GM12878 (cell line): ENCODE measurements around the gene C2. TPM values are rescaled to one million over a fixed set of nuclear protein-coding genes. Genes with fewer than 3 reads are reported as not detected.

Experiments used
- ATAC-seq: fragments of 200-7000 bp; cut with Tn5 transposase; 3 replicates; pipeline ENCODE4 v1.9.1; 2020; ENCODE audit warnings: mild to moderate bottlenecking, moderate library complexity
- BruUV-seq: library from RNA; stranded (reverse); fragments of 400-500 nt; replicated peaks from 2 replicates; lab custom pipeline; 2021; lab: Mats Ljungman, UMichigan
- CTCF ChIA-PET: fragments of 300-600 bp; sonication (Branson Sonifier 250); formaldehyde crosslinking; extraction: SDS; loops from one replicate; lab custom pipeline; 2021; ENCODE audit warnings: inconsistent platforms; lab: Yijun Ruan, JAX
- POLR2A ChIA-PET: fragments of 350-600 bp; formaldehyde crosslinking; extraction: SDS; loops from one replicate; lab custom pipeline; 2021; ENCODE audit warnings: inconsistent platforms; lab: Charles Lee
- RAD21 ChIA-PET: fragments of 300-600 bp; sonication (Branson Sonifier 250); formaldehyde crosslinking; loops from one replicate; lab custom pipeline; 2023; ENCODE audit warnings: antibody characterized with exemption; ENCODE audit not compliant: unreplicated experiment; lab: Charles Lee
- SMC1A ChIA-PET: fragments of 300-600 bp; sonication (Branson Sonifier 250); formaldehyde crosslinking; loops from one replicate; lab custom pipeline; 2023; ENCODE audit not compliant: unreplicated experiment, uncharacterized antibody; lab: Charles Lee
- DNase-seq: peaks from one replicate; pipeline ENCODE4 v3.0.0-alpha.2; 2011; ENCODE audit warnings: low read depth, low spot score
- FAIRE-seq: peaks from 3 replicates; lab custom pipeline; 2011; peaks lifted over from hg19 to GRCh38; lab: Jason Lieb, UNC
- H2AFZ ChIP-seq: 2 replicates; pipeline ENCODE4 v1.6.0; 2011; ENCODE audit warnings: low read depth, low read length, control low read depth; ENCODE audit not compliant: control insufficient read depth
- H3K27ac ChIP-seq: 2 replicates; pipeline ENCODE4 v1.5.1; 2011; ENCODE audit warnings: control low read depth; ENCODE audit not compliant: control insufficient read depth, insufficient read depth
- H3K27me3 ChIP-seq, 2 experiments: replicated peaks in 1 of 2; 2 replicates each; pipeline versions ENCODE4 v1.6.0 to v1.6.1; 2011; ENCODE audit warnings: low read length in 1 of 2; ENCODE audit not compliant: control insufficient read depth in 2 of 2, insufficient read depth in 2 of 2
- H3K36me3 ChIP-seq, 2 experiments: 2 replicates each; pipeline ENCODE4 v1.5.1; 2011; ENCODE audit warnings: low read length in 1 of 2; ENCODE audit not compliant: control insufficient read depth in 2 of 2, insufficient read depth in 2 of 2
- H3K4me1 ChIP-seq: 2 replicates; pipeline ENCODE4 v1.6.1; 2011; ENCODE audit warnings: mild to moderate bottlenecking, low read length, moderate library complexity, mixed read lengths; ENCODE audit not compliant: control insufficient read depth, insufficient read depth
- H3K4me2 ChIP-seq: 2 replicates; pipeline ENCODE4 v1.6.0; 2011; ENCODE audit warnings: control low read depth; ENCODE audit not compliant: control insufficient read depth, insufficient read depth
- H3K4me3 ChIP-seq: fragments of 200-600 bp; sonication (generic); 2 replicates; pipeline ENCODE4 v1.5.1; 2016
- H3K79me2 ChIP-seq: 2 replicates; pipeline ENCODE4 v1.6.0; 2011; ENCODE audit warnings: low read length; ENCODE audit not compliant: control insufficient read depth, insufficient read depth
- H3K9ac ChIP-seq: 2 replicates; pipeline ENCODE4 v1.8.0; 2011; ENCODE audit warnings: low read length, control low read depth, mixed read lengths; ENCODE audit not compliant: control insufficient read depth, insufficient read depth
- H3K9me3 ChIP-seq: replicated peaks from 3 replicates; pipeline ENCODE4 v1.5.1; 2011; ENCODE audit warnings: mild to moderate bottlenecking, low read length; ENCODE audit not compliant: control insufficient read depth, insufficient read depth
- H4K20me1 ChIP-seq: 2 replicates; pipeline ENCODE4 v1.6.0; 2011; ENCODE audit not compliant: control insufficient read depth, insufficient read depth
- BACH1 ChIP-seq: fragments of 450-650 bp; IDR thresholded peaks from 2 replicates; pipeline ENCODE4 v1.6.1; 2017; ENCODE audit warnings: mild to moderate bottlenecking, borderline replicate concordance
- CEBPB ChIP-seq, 2 experiments: fragments of 150-350 bp in 1 of 2; IDR thresholded peaks; 2 replicates each; pipeline ENCODE4 v1.6.1; 2012 to 2014; ENCODE audit warnings: low read depth in 2 of 2, low read length in 2 of 2, borderline replicate concordance in 1 of 2, inconsistent platforms in 1 of 2
- CHD1 ChIP-seq: IDR thresholded peaks from 2 replicates; pipeline ENCODE4 v1.6.1; 2012; ENCODE audit warnings: low read depth, low read length, improper control_type of control experiment
- EGR1 ChIP-seq, 2 experiments: IDR thresholded peaks; 1 replicate in 1 of 2; 2 replicates in 1 of 2; pipeline ENCODE4 v1.6.1; 2011 to 2012; ENCODE audit warnings: low read depth in 2 of 2, low read length in 2 of 2, borderline replicate concordance in 1 of 2, mild to moderate bottlenecking in 1 of 2, moderate library complexity in 1 of 2
- FOXK2 ChIP-seq: fragments of 450-650 bp; IDR thresholded peaks from 2 replicates; pipeline ENCODE4 v1.6.1; 2017; ENCODE audit warnings: mild to moderate bottlenecking, moderate library complexity
- HCFC1 ChIP-seq: fragments of 150-350 bp; IDR thresholded peaks from 2 replicates; pipeline ENCODE4 v1.6.1; 2014; ENCODE audit warnings: low read length
- KAT2A ChIP-seq: conservative IDR thresholded peaks from 2 replicates; pipeline ENCODE4 v1.6.1; 2011; ENCODE audit warnings: low read depth, low read length; ENCODE audit not compliant: control insufficient read depth
- SMAD1 ChIP-seq: fragments of 450-650 bp; IDR thresholded peaks from 2 replicates; pipeline ENCODE4 v1.6.1; 2018; ENCODE audit warnings: mild to moderate bottlenecking, low read depth; ENCODE audit not compliant: partially characterized antibody
- TBL1XR1 ChIP-seq: IDR thresholded peaks from 2 replicates; pipeline ENCODE4 v1.6.1; 2012; ENCODE audit warnings: low read depth, low read length, improper control_type of control experiment
- ZBED1 ChIP-seq: IDR thresholded peaks from 2 replicates; pipeline ENCODE4 v1.6.1; 2016; ENCODE audit warnings: borderline replicate concordance
- ZNF207 ChIP-seq: fragments of 450-650 bp; IDR thresholded peaks from 2 replicates; pipeline ENCODE4 v1.6.1; 2014; ENCODE audit warnings: antibody characterized with exemption, mild to moderate bottlenecking, borderline replicate concordance
- ZNF622 ChIP-seq: fragments of 450-650 bp; IDR thresholded peaks from 2 replicates; pipeline ENCODE4 v1.6.1; 2017; ENCODE audit warnings: mild to moderate bottlenecking, inconsistent platforms
- ZSCAN29 ChIP-seq: fragments of 450-650 bp; IDR thresholded peaks from 2 replicates; pipeline ENCODE4 v1.6.1; 2017; ENCODE audit warnings: mild to moderate bottlenecking, moderate library complexity
- WGBS: methylation state at CpG from one replicate; pipeline ENCODE4 v1.1.6; 2016; ENCODE audit warnings: low lambda C conversion rate; ENCODE audit not compliant: insufficient replicate concordance, insufficient coverage; ENCODE audit errors: missing lambda C conversion rate; 5-methylcytosine and 5-hydroxymethylcytosine counted together
- in situ Hi-C: fragments of 300-500 bp; cut with MboI; formaldehyde crosslinking; loops from 9 replicates; pipeline ENCODE4 v1.14.3; 2018; ENCODE audit warnings: mixed read lengths
- intact Hi-C: fragments of 100-400 bp; cut with micrococcal nuclease; formaldehyde crosslinking; loops from one replicate; pipeline ENCODE4 v1.14.2; 2022; ENCODE audit not compliant: unreplicated experiment
- polyA plus RNA-seq, 11 experiments: library from polyadenylated mRNA; depleted of rRNA in 4 of 11; unstranded in 6 of 11; stranded (reverse) in 5 of 11; fragments of >200 nt; fragmentation: Nextera tagmentation in 4 of 11; fragmentation: Illumina TruSeq in 1 of 11; extraction: Ambion mirVana in 4 of 11; extraction: Trizol in 1 of 11; gene quantifications; 1 replicate in 1 of 11; 2 replicates in 10 of 11; pipeline versions ENCODE4 v1.2.1 to v1.2.3, GENCODE V29; 2011 to 2016; ENCODE audit warnings: inconsistent platforms in 2 of 11, missing spikeins in 2 of 11, low read depth in 1 of 11
- total RNA-seq, 4 experiments: library from RNA; depleted of rRNA in 3 of 4; stranded (reverse); fragments of >200 nt in 3 of 4; fragmentation: Illumina TruSeq in 1 of 4; extraction: Trizol in 1 of 4; gene quantifications; 2 replicates each; pipeline versions ENCODE4 v1.2.1 to v1.2.3, GENCODE V29; 2013 to 2021
- TF ChIP-seq, protein P1 (sequence below): fragments of 450-650 bp; IDR thresholded peaks from 2 replicates; pipeline ENCODE4 v1.6.1; 2016; ENCODE audit warnings: mild to moderate bottlenecking

C2 gene
- total and polyA plus RNA-seq, 10 of the 15 experiments (the other 5 are each of a cell fraction or from before 2014, with no cell fraction given): 0.06 to 0.97 (median 0.21) TPM; not detected in 5

DNA sequence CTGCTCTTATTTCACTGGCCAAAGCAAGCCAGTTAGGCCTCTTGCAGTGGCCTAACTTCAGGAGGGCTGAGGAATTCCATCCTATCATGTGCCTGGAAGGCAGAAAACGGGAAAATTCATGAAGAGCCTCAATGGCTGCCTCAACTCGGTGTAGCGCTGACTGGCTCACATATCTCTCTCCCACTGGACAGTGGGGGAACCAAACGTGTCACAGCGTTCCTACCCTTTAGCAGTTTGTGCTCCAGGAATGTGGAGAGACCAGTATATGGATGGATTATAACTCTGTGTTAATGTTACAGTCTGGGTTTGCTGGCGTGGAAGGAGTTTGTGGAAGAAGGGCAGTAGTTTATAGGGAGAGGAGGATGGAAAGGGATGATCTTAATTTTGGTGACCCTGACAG is 11.8 kb upstream of the C2 start:
- intact Hi-C loops (no loop called here), in situ Hi-C loops (no loop called here)
- H3K79me2 ChIP-seq: no peaks in the 10 kb centered on the region
- H3K27me3 ChIP-seq: no peaks in the 10 kb centered on the region
- DNase-seq (no peak), ATAC-seq (no peak), FAIRE-seq (no peak)
- no TSS peak for BruUV-seq
- no peaks in the 10 kb centered on the region for H3K36me3 ChIP-seq
- no peak overlapping the region for H3K4me2 ChIP-seq
- no peak overlapping the region for H3K9ac ChIP-seq
- no peak overlapping the region for H3K27ac ChIP-seq
- TF ChIP-seq FOXK2 (no peak), HCFC1 (no peak), EGR1 (IDR thresholded peaks at IDR 0.05; ENCODE audit: borderline replicate concordance in 1 of 2, low read depth in 2 of 2, low read length in 2 of 2) (no peak), KAT2A (no peak)
- peaks cover 9% of the 10 kb centered on the region for H3K4me1 ChIP-seq
- ChIA-PET RAD21 (no interaction called here), SMC1A (no interaction called here), POLR2A (interaction anchor here (0.7 kb wide), 1 partner anchor 201 kb away, joined by 6 read pairs; no protein-coding TSS in a partner anchor), CTCF (no interaction called here)
- no peak overlapping the region for H3K4me3 ChIP-seq
- H3K9me3 ChIP-seq: no peaks in the 10 kb centered on the region
- WGBS: 45% methylated on average over 6 of the region's 6 CpGs
- H2AFZ ChIP-seq: no peak overlapping the region
- H4K20me1 ChIP-seq: no peaks in the 10 kb centered on the region

DNA sequence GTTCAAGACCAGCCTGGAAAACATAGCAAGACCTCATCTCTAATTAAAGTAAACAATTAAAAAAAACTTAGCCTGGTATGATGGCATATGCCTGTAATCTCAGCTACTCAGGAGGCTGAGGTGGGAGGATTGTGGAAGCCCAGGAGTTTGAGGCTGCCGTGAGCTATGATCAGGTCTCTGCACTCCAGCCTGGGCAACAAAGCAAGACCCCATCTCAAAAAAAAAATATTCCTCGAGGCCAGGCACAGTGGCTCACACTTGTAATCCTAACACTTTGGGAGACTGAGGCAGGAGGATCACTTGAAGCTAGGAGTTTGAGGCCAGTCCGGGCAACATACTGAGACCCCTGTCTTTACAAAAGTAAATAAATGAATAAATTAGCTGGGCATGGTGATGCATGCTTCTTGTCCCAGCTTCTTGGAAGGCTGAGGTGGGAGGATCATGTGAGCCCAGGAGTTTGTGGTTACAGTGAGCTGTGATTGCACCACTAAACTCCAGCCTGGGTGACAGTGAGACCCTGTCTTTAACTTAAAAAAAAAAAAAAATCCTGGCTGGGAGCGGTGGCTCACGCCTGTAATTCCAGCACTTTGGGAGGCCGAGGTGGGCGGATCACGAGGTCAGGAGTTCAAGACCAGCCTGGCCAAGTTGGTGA is 9.3 kb upstream of the C2 start:
- FAIRE-seq: no peak
- ChIA-PET RAD21 (interaction anchor here (0.7 kb wide), 1 partner anchor 187 kb away, joined by 3 read pairs; no protein-coding TSS in a partner anchor), POLR2A (interaction anchor here (0.7 kb wide), 1 partner anchor 34 kb away, joined by 4 read pairs; no protein-coding TSS in a partner anchor), SMC1A (interaction anchor here (0.7 to 1.4 kb wide), 4 partner anchors 20 to 233 kb away, joined by 3 to 4 read pairs (median 4); no protein-coding TSS in a partner anchor), CTCF (interaction anchor here (1.0 to 2.0 kb wide), 4 partner anchors 21 to 82 kb away, joined by 3 to 4 read pairs (median 3); no protein-coding TSS in a partner anchor)
- peaks cover 5% of the 10 kb centered on the region; the same call in 1 of the 2 replicates for H3K4me1 ChIP-seq
- intact Hi-C loops (no loop called here), in situ Hi-C loops (no loop called here)
- H3K9me3 ChIP-seq: no peaks in the 10 kb centered on the region
- no peaks in the 10 kb centered on the region for H3K79me2 ChIP-seq
- H2AFZ ChIP-seq: no peak overlapping the region
- H3K27ac ChIP-seq: no peak overlapping the region
- no peaks in the 10 kb centered on the region for H3K27me3 ChIP-seq
- no peaks in the 10 kb centered on the region for H3K36me3 ChIP-seq
- WGBS: 28% methylated on average over 8 of the region's 8 CpGs
- ATAC-seq: no peak
- H3K4me2 ChIP-seq: no peak overlapping the region
- BruUV-seq: no TSS peak
- no peak overlapping the region for H3K4me3 ChIP-seq
- DNase-seq: no peak
- H3K9ac ChIP-seq: no peak overlapping the region
- no peaks in the 10 kb centered on the region for H4K20me1 ChIP-seq
- TF ChIP-seq BACH1 (no peak), FOXK2 (no peak), CEBPB (IDR thresholded peaks at IDR 0.05; ENCODE audit: borderline replicate concordance in 1 of 2, low read depth in 2 of 2, low read length in 2 of 2) (no peak), CHD1 (no peak), ZNF622 (no peak), ZBED1 (no peak), ZNF207 (no peak), SMAD1 (no peak), TBL1XR1 (no peak), ZSCAN29 (no peak), HCFC1 (no peak)
- TF ChIP-seq, protein P1, sequence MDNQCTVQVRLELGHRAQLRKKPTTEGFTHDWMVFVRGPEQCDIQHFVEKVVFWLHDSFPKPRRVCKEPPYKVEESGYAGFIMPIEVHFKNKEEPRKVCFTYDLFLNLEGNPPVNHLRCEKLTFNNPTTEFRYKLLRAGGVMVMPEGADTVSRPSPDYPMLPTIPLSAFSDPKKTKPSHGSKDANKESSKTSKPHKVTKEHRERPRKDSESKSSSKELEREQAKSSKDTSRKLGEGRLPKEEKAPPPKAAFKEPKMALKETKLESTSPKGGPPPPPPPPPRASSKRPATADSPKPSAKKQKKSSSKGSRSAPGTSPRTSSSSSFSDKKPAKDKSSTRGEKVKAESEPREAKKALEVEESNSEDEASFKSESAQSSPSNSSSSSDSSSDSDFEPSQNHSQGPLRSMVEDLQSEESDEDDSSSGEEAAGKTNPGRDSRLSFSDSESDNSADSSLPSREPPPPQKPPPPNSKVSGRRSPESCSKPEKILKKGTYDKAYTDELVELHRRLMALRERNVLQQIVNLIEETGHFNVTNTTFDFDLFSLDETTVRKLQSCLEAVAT: no peak
